ENCODE results near the gene HES6.

GRCh38 chr2:238262496-238263122 lies 22.8 kb upstream of the HES6 start:
- TF ChIP-seq CTCF (IDR thresholded peaks at IDR 0.05; ENCODE audit: low read length) (no peak), EZH2 (IDR thresholded peaks at IDR 0.05; ENCODE audit: borderline replicate concordance, low read length) (no peak)

Measured in OCI-LY1 (cell line).